Calu3 (cell line): ENCODE results near the gene TNFAIP2. TPM values are rescaled to one million over a fixed set of nuclear protein-coding genes. Genes with fewer than 3 reads are reported as not detected.

Experiments used
- BruUV-seq: library from RNA; stranded (reverse); fragments of 400-500 nt; replicated peaks from 2 replicates; lab custom pipeline; 2021; lab: Mats Ljungman, UMichigan
- CTCF ChIA-PET: fragments of 300-600 bp; sonication (Branson Sonifier 250); formaldehyde crosslinking; loops from one replicate; lab custom pipeline; 2022; ENCODE audit warnings: antibody characterized with exemption; lab: Charles Lee
- DNase-seq: peaks from one replicate; pipeline ENCODE4 v3.0.0; 2022
- H3K27ac Mint-ChIP-seq: one replicate; pipeline ENCODE4 v1.8.0; 2022; ENCODE audit warnings: mixed read lengths; ENCODE audit not compliant: unreplicated experiment
- H3K27me3 Mint-ChIP-seq: one replicate; pipeline ENCODE4 v1.8.0; 2022; ENCODE audit warnings: mixed read lengths; ENCODE audit not compliant: unreplicated experiment
- H3K36me3 Mint-ChIP-seq: one replicate; pipeline ENCODE4 v1.8.0; 2022; ENCODE audit warnings: mild to moderate bottlenecking, moderate library complexity, mixed read lengths; ENCODE audit not compliant: insufficient read depth, unreplicated experiment
- H3K4me1 Mint-ChIP-seq: one replicate; pipeline ENCODE4 v1.8.0; 2022; ENCODE audit warnings: mild to moderate bottlenecking, low read depth, mixed read lengths; ENCODE audit not compliant: unreplicated experiment
- H3K4me3 Mint-ChIP-seq: one replicate; pipeline ENCODE4 v1.8.0; 2022; ENCODE audit warnings: mild to moderate bottlenecking, low read depth, moderate library complexity, mixed read lengths; ENCODE audit not compliant: unreplicated experiment
- H3K9me3 Mint-ChIP-seq: one replicate; pipeline ENCODE4 v1.8.0; 2022; ENCODE audit warnings: low read depth, mixed read lengths; ENCODE audit not compliant: unreplicated experiment
- intact Hi-C: fragments of 100-400 bp; cut with micrococcal nuclease; formaldehyde crosslinking; loops from one replicate; pipeline ENCODE4 v1.10.0; 2022; ENCODE audit not compliant: unreplicated experiment
- total RNA-seq: library from RNA; stranded (reverse); gene quantifications from 2 replicates; pipeline ENCODE4 v1.2.3, GENCODE V29; 2022
- TF ChIP-seq, protein P1 (sequence below): fragments of 200-600 bp; IDR thresholded peaks from one replicate; pipeline ENCODE4 v1.8.0; 2022; ENCODE audit warnings: antibody characterized with exemption; ENCODE audit not compliant: unreplicated experiment

The TNFAIP2 gene
- total RNA-seq, 1 experiment from 2014 or later = 195 TPM

- Mint-ChIP-seq H3K4me1 (peaks cover 31% of the 10 kb centered on the region), H3K36me3 (peaks cover 9% of the 10 kb centered on the region), H3K4me3 (no peak overlapping the region), H3K27me3 (no peaks in the 10 kb centered on the region), H3K27ac (no peak overlapping the region), H3K9me3 (no peaks in the 10 kb centered on the region)
- no peak for DNase-seq
- TF ChIP-seq, protein P1, sequence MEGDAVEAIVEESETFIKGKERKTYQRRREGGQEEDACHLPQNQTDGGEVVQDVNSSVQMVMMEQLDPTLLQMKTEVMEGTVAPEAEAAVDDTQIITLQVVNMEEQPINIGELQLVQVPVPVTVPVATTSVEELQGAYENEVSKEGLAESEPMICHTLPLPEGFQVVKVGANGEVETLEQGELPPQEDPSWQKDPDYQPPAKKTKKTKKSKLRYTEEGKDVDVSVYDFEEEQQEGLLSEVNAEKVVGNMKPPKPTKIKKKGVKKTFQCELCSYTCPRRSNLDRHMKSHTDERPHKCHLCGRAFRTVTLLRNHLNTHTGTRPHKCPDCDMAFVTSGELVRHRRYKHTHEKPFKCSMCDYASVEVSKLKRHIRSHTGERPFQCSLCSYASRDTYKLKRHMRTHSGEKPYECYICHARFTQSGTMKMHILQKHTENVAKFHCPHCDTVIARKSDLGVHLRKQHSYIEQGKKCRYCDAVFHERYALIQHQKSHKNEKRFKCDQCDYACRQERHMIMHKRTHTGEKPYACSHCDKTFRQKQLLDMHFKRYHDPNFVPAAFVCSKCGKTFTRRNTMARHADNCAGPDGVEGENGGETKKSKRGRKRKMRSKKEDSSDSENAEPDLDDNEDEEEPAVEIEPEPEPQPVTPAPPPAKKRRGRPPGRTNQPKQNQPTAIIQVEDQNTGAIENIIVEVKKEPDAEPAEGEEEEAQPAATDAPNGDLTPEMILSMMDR = no peak
- CTCF ChIA-PET = interaction anchor here (1.2 kb wide), 1 partner anchor 38 kb away, joined by 3 read pairs; no protein-coding TSS in a partner anchor
- BruUV-seq = no TSS peak
- intact Hi-C loops = no loop called here
Measured at GRCh38 chr14:103142721-103143302, 19.6 kb downstream of the TNFAIP2 start.

GRCh38 chr14:103143506-103143905, 20.2 kb downstream of the TNFAIP2 start:
- TF ChIP-seq, protein P1 = no peak
- Mint-ChIP-seq H3K9me3 (no peaks in the 10 kb centered on the region), H3K4me1 (peaks cover 31% of the 10 kb centered on the region), H3K36me3 (peaks cover 9% of the 10 kb centered on the region), H3K27me3 (no peaks in the 10 kb centered on the region), H3K4me3 (no peak overlapping the region), H3K27ac (no peak overlapping the region)
- no peak for DNase-seq
- intact Hi-C loops = no loop called here
- BruUV-seq = no TSS peak
- CTCF ChIA-PET = no interaction called here

DNA sequence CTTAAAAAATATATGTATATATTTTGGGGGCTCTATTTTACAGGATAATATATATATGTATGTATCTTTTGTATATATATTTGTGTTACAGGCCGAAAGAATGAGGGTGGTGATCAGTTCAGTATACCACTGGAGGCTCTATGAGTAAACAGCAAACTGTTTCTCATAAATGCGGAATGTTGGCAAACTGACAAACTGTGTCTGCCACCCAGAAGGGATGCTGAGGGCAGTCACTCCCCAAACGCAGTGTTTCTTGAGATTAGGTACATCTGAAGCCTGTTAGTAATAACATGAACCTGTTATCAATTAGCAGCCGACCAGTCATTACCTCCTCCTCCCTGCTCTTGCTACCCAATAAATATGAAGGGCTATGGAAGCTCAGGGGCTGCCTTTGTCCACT, 20.8 kb downstream of the TNFAIP2 start:
- Mint-ChIP-seq H3K36me3 (peaks cover 9% of the 10 kb centered on the region), H3K4me3 (no peak overlapping the region), H3K27ac (no peak overlapping the region), H3K4me1 (peaks cover 31% of the 10 kb centered on the region), H3K9me3 (no peaks in the 10 kb centered on the region), H3K27me3 (no peaks in the 10 kb centered on the region)
- no TSS peak for BruUV-seq
- no peak for DNase-seq
- intact Hi-C loops = no loop called here
- CTCF ChIA-PET = interaction anchor here (0.5 to 0.6 kb wide), 3 partner anchors 40 to 216 kb away, joined by 3 to 6 read pairs (median 3); no protein-coding TSS in a partner anchor
- TF ChIP-seq, protein P1 = no peak

GRCh38 chr14:103146141-103146709, 23.0 kb downstream of the TNFAIP2 start:
- Mint-ChIP-seq H3K27ac (no peak overlapping the region), H3K27me3 (no peaks in the 10 kb centered on the region), H3K4me1 (peaks cover 19% of the 10 kb centered on the region), H3K9me3 (no peaks in the 10 kb centered on the region), H3K4me3 (no peak overlapping the region), H3K36me3 (no peaks in the 10 kb centered on the region)
- intact Hi-C loops = no loop called here
- no TSS peak for BruUV-seq
- TF ChIP-seq, protein P1 = no peak
- CTCF ChIA-PET = no interaction called here
- DNase-seq = no peak
